Eye (tissue), 1 donor: ENCODE data around the gene CTNNAL1.
A peak's percentile ranks its signal among the peaks of the same experiment; 100 is the strongest.

Source experiments
- DNase-seq: peaks from one replicate; pipeline ENCODE4 v3.0.0-alpha.2; 2015

CTNNAL1 gene

GRCh38 chr9:108978205-108978604, 35.1 kb downstream of the CTNNAL1 start:
- no peak for DNase-seq

DNA sequence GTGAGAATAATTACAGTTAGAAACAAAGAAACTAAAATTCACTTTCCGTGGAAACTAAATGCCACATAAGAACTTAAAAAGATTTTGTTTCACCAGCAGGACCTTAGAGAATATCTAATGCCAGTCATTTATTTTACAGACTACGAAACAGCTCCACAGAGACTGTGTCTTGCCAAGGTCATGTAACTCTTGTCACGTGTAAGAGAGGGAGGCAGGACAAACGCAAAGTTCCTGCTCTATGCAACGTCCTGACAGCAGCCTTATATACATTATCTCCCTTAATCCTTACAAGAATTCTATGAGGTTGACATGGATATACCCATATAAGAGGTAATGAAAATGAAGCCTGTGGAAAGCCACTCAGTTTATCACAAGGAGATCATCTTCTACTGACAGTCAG, 39.4 kb downstream of the CTNNAL1 start:
- no peak for DNase-seq

GRCh38 chr9:108972626-108973209, 40.6 kb downstream of the CTNNAL1 start:
- DNase-seq, result peak; percentile 30

DNA sequence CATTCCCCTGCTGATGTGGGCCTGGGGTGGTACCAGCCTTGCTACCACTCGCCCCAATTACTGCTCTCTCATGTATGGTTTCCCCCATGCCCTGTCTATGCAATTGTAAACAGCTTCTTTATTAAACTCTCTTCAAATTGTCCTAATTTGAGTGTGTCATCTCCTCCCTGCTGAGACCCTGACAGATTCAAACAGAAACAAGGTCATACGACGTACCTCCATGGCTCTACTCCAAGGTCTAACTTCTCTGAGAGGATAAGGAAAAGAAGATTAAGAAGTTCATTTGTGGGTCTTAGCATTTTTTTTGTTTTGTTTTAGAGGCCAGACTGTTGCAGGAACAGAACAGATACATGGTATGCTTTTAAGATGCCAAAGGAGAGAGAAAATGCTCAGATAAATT, 41.1 kb downstream of the CTNNAL1 start:
- DNase-seq, result peak; percentile 48

DNA sequence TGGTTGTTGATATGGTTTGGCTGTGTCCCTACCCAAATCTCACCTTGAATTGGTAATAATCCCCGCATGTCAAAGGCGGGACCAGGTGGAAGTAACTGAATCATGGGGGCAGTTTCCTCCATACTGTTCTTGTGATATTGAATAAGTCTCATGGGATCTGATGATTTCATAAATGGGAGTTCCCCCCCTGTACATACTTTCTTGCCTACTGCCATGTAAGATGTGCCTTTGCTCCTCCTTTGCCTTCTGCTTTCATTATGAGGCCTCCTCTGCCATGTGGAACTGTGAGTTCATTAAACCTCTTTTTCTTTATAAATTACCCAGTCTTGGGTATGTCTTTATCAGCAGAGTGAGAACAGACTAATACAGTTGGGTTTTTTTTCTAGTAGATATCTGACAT, 41.9 kb downstream of the CTNNAL1 start:
- DNase-seq, result peak; percentile 12

DNA sequence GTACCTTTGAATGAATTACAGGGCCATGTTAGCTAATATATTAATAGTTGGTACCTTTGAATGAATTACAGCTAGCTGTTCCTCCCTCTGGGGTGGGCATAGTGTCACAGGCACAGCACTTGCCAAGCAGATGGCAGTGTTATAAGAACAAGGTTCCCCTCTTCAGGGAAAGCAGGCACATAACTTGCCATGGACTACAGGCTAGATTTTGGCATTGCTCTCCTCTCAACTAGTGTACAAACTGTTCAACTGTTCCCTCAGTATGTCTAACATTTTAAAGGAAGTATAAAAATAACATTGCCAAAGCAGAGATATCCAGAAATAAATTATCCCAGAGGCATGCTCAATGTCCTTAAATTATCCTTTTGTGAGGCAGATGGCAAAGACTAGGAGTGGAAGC, 45.4 kb downstream of the CTNNAL1 start:
- no peak for DNase-seq

DNA sequence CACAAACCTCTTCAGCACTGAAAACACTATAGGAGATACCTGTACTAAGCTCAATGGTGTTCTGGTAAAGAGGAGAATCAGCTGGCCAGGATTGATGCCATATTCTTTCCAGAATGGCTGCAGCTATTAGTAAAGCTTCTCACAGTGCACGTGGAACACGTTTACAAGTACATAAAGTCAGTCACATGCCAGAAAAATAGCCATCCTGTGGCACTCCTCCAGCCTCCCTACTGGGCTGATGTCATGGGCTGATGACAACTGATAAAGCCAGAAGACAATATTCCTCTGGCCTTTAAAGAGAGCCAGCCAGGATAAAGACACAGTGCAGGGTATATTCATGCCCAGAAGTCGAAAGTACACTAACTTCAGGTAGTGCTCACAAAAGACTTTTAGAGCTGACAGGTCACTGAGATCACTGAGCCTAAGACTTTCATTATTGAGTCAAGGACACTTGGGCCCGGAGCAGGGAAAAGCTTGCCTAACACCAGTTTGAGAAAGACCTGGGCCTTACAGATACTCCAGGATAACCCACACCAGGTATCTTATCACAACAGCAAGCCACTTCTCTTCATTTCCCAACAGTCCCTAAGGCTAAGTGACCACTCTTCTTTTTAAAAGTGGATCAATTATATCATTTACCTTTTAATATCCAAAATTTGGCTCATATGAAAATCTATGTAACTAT, 49.7 kb downstream of the CTNNAL1 start:
- DNase-seq, result no peak

- no peak for DNase-seq
Observed at GRCh38 chr9:108961151-108961550, 52.1 kb downstream of the CTNNAL1 start.

GRCh38 chr9:108960331-108960730, 53.0 kb downstream of the CTNNAL1 start:
- DNase-seq, result no peak

- no peak for DNase-seq
Observed at GRCh38 chr9:108956631-108957026, 56.7 kb downstream of the CTNNAL1 start.

- peak; percentile 32 for DNase-seq
Observed at GRCh38 chr9:108956022-108956630, 57.2 kb downstream of the CTNNAL1 start.

DNA sequence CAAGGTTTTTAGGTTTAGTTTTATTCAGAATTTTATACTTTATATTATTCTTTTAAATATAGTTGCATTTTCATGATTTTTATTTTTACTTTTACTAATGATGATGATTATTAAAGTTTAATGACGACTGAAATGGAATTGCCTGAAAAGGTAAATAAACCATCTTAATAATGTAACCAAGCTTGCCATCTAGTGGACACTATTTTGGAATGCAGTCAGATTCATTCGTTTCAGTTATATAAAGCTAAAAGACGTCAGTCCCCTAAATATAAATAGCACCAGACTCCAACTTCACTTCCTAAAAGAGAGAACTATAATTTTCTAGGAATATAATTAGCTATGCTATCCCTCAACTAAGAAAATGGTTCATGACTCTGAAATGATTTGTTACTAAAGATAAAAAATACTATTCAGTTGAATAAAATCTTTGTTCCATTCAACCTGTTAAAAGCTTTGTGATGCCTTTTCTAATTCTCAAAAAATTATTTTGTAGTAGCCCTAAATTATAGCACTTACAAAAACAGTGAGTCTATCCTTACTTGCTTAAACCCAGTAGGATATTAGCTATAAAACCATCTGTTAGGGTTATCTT, 59.2 kb downstream of the CTNNAL1 start:
- peak; percentile 74 for DNase-seq

- no peak for DNase-seq
Observed at GRCh38 chr9:108951578-108951977, 61.7 kb downstream of the CTNNAL1 start.

- DNase-seq, result no peak
Observed at GRCh38 chr9:108950168-108950567, 63.1 kb downstream of the CTNNAL1 start.

DNA sequence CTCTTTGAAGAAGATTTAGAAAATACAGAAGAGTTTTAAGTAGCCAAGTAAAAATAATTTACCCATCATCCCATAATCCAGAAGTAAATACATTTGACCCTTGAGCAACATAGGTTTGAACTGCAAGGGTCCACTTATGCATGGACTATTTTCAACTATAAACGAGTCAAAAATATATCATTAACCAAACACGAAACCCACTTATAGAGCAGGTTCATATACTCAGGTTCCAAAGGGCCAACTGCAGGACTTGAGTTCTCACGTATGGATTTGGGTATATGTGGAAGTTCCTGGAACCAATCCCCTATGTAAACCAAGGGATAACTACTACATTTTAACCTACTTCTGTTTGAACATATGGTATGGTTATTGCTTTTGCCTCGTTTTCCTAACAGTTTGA, 73.3 kb downstream of the CTNNAL1 start:
- DNase-seq, result no peak

DNA sequence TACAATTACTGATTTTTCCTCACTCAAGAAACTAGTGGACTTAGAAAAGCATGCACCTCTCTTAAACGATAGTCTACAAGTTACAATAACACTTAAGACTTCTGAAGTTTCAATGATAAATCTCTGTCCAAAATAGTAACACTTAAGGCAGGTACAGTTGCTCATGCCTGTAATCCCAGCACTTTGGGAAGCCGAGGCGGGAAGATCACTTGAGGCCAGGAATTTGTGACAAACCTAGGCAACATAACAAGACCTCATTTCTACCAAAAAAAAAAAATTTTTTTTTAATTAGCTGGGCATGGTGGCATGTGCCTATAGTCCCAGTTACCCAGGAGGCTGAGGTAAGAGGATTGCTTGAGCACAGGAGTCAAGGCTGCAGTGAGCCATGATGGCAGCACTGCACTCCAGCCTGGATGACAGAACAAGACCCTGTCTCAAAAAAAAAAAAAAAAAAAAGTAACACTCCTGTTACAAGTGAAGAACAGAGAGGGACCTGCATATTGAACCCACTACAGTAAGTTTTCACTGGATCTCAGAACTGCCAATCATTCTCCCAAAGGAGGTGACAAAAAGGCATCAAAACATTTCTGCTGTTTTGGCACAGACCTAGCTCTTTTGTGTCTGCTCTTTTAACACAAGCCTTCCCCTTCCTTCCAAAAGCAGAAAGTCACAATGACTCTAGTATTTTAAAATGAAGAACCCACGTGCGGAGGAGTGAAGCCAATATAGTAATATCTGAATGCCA, 75.6 kb downstream of the CTNNAL1 start:
- no peak for DNase-seq

GRCh38 chr9:108934323-108934893, 78.9 kb downstream of the CTNNAL1 start, which contains the start of gene ABITRAM:
Gene ABITRAM (plus strand): TSS chr9:108934400. CDS start chr9:108934487, 87 bp downstream.
- peak; percentile 94 for DNase-seq

GRCh38 chr9:108933718-108934322, 79.5 kb downstream of the CTNNAL1 start, which contains the start of gene ELP1:
Gene ELP1 (minus strand): TSS chr9:108934124. CDS start chr9:108931146, 2,978 bp downstream.
- DNase-seq, result peak; percentile 97

DNA sequence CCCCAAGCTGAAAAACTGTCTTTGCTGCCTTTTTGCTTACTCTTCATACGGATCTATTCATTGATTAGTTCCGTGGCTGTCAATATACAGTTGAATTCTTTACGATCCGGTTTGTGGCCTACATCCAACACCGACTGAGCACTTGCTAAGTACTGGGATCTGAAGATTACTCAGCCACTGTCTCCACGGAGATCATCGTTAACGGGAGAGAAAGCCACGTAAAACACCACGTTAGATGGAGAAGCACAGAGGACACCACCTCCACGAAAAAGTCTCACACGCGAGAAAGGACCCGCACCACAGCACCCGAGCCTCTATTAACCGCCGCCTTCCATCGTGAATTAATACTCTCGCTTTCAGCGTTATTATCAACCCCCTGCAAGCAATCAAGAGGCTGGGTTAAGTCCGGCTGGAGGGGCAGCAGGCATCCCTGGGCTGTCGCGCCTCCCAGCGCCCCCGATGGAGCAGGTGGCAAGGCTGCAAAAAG, 80.0 kb downstream of the CTNNAL1 start:
- no peak for DNase-seq

GRCh38 chr9:108928386-108928785, 84.9 kb downstream of the CTNNAL1 start:
- DNase-seq, result no peak

GRCh38 chr9:108924466-108924865, 88.8 kb downstream of the CTNNAL1 start:
- no peak for DNase-seq

- DNase-seq, result no peak
Observed at GRCh38 chr9:108921200-108921599, 92.1 kb downstream of the CTNNAL1 start.
